ENCODE data around the gene UBR4.

The UBR4 gene

GRCh38 chr1:19070197-19070651 is 139.8 kb downstream of the UBR4 start:
- DNase-seq, result no peak

- no peak for DNase-seq
Measured at GRCh38 chr1:19068639-19069276, 141.3 kb downstream of the UBR4 start.

GRCh38 chr1:19067912-19068638 is 142.0 kb downstream of the UBR4 start:
- no peak for DNase-seq

- DNase-seq, result no peak
Measured at GRCh38 chr1:19067182-19067911, 142.7 kb downstream of the UBR4 start.

GRCh38 chr1:19066874-19067181 is 143.2 kb downstream of the UBR4 start:
- DNase-seq, result no peak

- no peak for DNase-seq
Measured at GRCh38 chr1:19066248-19066873, 143.7 kb downstream of the UBR4 start.

GRCh38 chr1:19065526-19066247 is 144.4 kb downstream of the UBR4 start:
- no peak for DNase-seq

GRCh38 chr1:19064906-19065450 is 145.1 kb downstream of the UBR4 start:
- DNase-seq, result no peak

GRCh38 chr1:19063122-19063521 is 146.9 kb downstream of the UBR4 start:
- no peak for DNase-seq

- DNase-seq, result no peak
Measured at GRCh38 chr1:19062258-19063029, 147.6 kb downstream of the UBR4 start.

GRCh38 chr1:19061798-19062197 is 148.3 kb downstream of the UBR4 start:
- no peak for DNase-seq

- no peak for DNase-seq
Measured at GRCh38 chr1:19061343-19061742, 148.7 kb downstream of the UBR4 start.

GRCh38 chr1:19059773-19060172 is 150.3 kb downstream of the UBR4 start:
- DNase-seq, result no peak

- DNase-seq, result no peak
Measured at GRCh38 chr1:19058476-19058797, 151.6 kb downstream of the UBR4 start.

GRCh38 chr1:19057784-19058475 is 152.1 kb downstream of the UBR4 start:
- no peak for DNase-seq

- DNase-seq, result no peak
Measured at GRCh38 chr1:19057182-19057779, 152.8 kb downstream of the UBR4 start.

GRCh38 chr1:19055701-19056100 is 154.4 kb downstream of the UBR4 start:
- DNase-seq, result no peak

- DNase-seq, result no peak
Measured at GRCh38 chr1:19055001-19055400, 155.1 kb downstream of the UBR4 start.

GRCh38 chr1:19054216-19054615 is 155.8 kb downstream of the UBR4 start:
- DNase-seq, result no peak

- no peak for DNase-seq
Measured at GRCh38 chr1:19053486-19053885, 156.6 kb downstream of the UBR4 start.

GRCh38 chr1:19049798-19050197 is 160.3 kb downstream of the UBR4 start:
- no peak for DNase-seq

All from activated CD4-positive, alpha-beta T cell treated with anti-CD3 and anti-CD28 coated beads, Interleukin-2, amount 50 U/mL, for 1 hour (primary cell).